G401.6 (cell line): ENCODE data around the gene HACE1.

Experiments
- FAIRE-seq: peaks from 2 replicates; lab custom pipeline; 2012; peaks lifted over from hg19 to GRCh38; lab: Jason Lieb, UNC

HACE1 gene

GRCh38 chr6:104686550-104687175 lies 173.1 kb downstream of the HACE1 start:
- no peak for FAIRE-seq

DNA sequence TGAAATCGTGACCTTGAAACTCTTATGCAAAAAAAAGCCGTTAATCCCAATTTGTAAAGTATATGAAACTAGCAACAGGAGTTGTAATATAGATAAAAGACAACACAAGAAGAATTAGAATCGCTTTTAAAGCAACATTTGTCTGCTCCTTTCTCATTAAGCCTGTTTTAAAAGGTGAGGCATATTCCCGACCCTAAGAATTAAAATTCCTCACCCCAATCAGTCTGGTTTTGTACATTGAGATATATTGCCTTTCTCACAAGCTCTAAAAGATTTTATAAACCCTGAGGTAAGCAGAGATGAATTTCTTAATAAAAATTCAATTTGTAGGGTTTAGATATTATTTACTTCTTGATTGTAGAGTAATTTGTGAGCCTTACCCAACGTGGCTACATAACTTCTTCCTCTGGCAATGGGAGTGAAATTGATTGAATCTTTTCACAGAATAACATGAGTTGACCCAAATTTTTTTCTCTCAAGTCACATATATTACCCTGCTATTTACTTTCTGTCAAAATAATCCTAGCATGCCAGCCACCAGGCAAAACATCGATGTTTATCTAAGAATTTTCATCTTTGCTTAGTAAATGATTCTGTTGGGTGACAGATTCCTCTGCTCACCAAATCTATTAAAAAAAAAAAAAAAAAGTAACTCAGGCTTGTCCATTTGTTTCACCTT lies 173.7 kb downstream of the HACE1 start:
- FAIRE-seq = peak; percentile 99

GRCh38 chr6:104684911-104685415 lies 174.8 kb downstream of the HACE1 start:
- FAIRE-seq = no peak

DNA sequence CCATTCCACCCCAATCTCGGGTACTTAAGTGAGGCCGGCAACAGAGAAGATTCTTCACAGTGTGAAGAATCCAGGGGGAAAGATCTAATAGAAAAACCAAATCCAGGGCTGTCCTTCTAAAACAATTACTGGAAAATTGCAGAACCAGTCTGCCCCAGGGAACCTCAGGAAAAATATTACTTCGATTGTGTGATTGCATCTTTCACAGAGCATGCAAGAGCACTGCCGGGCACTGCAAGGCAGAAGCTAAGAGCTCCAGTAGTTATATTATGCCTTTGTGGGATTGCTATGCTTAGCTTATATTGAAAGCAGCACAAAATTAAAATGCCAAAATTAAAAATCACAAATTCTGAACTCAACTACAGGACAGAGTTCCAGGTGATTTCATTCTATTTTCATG lies 175.9 kb downstream of the HACE1 start:
- FAIRE-seq = peak; percentile 3

DNA sequence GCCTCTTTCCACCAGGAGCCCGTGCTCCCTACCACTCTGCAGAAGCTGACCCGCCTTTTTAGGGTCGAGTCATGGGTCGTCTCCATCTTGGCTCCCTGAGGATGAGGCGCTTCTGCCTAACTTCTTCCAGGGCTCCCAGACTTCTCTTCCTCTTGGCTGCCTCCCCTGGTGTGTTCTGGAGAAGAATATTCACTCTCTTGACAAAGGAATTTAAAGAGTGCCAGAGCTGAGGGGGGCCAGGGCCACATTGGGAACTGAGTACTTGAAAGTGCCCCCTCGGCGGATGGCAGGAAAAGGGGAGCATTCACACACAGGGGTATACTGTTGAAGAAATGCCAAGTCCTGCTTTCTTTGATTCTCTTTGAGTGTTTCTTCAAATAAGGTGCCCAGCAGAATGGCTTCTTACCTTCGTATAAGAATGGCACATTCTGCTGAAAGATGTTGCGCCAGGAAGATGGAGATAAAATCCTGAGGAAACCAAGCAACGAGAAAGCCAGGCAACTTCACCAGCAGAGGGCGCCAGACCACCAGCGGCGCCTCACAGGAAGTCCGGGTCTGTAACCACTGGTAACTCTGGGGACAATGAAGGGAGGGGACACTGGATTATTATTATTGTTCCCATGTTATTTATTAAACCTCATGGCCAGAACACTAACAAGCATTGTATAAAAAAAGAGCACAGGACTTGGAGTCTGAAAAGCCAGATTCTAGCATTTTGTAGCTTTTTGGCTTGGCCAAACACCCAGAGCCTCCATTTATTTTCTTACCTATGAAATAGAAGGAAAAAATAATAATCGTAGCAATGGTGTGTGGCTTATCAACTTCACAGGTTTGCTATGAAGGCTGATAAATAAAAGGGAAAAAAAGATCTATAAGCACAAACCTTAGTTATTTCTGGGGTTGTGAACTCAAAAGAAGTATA lies 176.7 kb downstream of the HACE1 start:
- peak; percentile 88 for FAIRE-seq

DNA sequence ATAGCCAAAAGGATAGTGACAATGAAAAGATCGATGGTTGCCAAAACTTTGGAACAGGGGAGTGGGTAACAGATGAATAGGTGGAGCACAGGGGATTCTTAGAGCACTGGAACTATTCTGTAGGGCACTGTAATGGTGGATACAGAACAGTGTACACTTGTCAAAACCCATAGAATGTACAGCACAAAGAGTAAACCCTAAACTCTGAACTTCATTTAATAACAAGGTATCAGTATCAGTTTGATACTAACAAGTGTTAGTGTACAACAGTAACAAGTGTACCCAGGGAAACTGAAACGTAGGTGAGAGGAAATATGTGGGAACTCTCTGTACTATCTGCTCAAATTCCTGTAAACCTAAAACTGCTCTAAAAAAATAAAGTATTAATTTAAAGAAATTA lies 179.2 kb downstream of the HACE1 start:
- FAIRE-seq = no peak

DNA sequence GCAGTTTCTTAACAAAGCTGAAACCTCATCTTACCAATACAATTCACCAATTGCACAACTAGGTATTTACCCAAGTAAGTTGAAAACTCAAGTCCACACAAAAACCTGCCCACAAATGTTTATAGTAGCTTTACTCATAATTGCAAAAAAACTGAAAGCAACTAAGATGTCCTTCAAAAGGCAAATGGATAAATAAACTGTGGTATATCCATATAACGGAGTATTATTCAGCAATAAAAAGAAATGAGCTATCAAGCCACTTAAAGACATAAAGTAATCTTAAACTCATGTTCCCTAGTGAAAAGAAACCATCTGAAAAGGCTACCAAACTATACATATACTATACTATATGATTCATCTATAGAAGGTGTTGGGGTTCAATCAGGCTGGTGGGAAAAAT lies 179.7 kb downstream of the HACE1 start:
- no peak for FAIRE-seq
